Psoas muscle (tissue), 8 donors: Measurements from ENCODE around the gene ITCH. TPM values are rescaled to one million over a fixed set of nuclear protein-coding genes. Genes with fewer than 3 reads are reported as not detected.
A peak's percentile ranks its signal among the peaks of the same experiment; 100 is the strongest.

Experiments used
- ATAC-seq, 4 donors: fragments of 200-7000 bp; cut with Tn5 transposase; one replicate each; pipeline ENCODE4 v1.9.1; 2020; ENCODE audit warnings: moderate library complexity in 3 of 4, mild to moderate bottlenecking in 2 of 4
- DNase-seq, 2 donors: peaks; one replicate each; pipeline ENCODE4 v3.0.0-alpha.2; 2020
- H3K27ac ChIP-seq: fragments of 200-600 bp; one replicate; pipeline ENCODE4 v1.8.0; 2022
- H3K27me3 ChIP-seq, 3 donors: fragments of 200-600 bp in 1 of 3; one replicate each; pipeline versions ENCODE4 v1.6.1 to v1.8.0; 2013 to 2022; ENCODE audit warnings: low read length in 2 of 3, mild to moderate bottlenecking in 2 of 3, moderate library complexity in 1 of 3; ENCODE audit not compliant: insufficient read depth in 3 of 3
- H3K36me3 ChIP-seq, 2 donors: fragments of 200-600 bp in 1 of 2; one replicate each; pipeline versions ENCODE4 v1.6.1 to v1.8.0; 2013 to 2022; ENCODE audit warnings: low read depth in 1 of 2, mild to moderate bottlenecking in 1 of 2, moderate library complexity in 1 of 2; ENCODE audit not compliant: insufficient read depth in 1 of 2
- H3K4me1 ChIP-seq: fragments of 200-600 bp; one replicate; pipeline ENCODE4 v1.8.0; 2022
- H3K4me3 ChIP-seq: fragments of 200-600 bp; one replicate; pipeline ENCODE4 v1.8.0; 2022; ENCODE audit warnings: mild to moderate bottlenecking
- H3K9me3 ChIP-seq: fragments of 200-600 bp; one replicate; pipeline ENCODE4 v1.8.0; 2022
- whole genome bisulfite sequencing, 3 donors: extraction: QIAGEN DNeasy Blood & Tissue Kit; methylation state at CpG; one replicate each; pipeline versions ENCODE4 v1.1.6 to v1.1.7; 2013; 5-methylcytosine and 5-hydroxymethylcytosine counted together
- intact Hi-C, 2 donors: fragments of 100-400 bp; cut with DNase I; formaldehyde crosslinking; loops; one replicate each; pipeline versions ENCODE4 v1.11.0 to v1.14.2; 2022
- polyA plus RNA-seq, 3 donors: library from polyadenylated mRNA; stranded (reverse); fragments of 200-250 nt; gene quantifications; one replicate each; pipeline ENCODE4 v1.2.3, GENCODE V29; 2013
- total RNA-seq, 4 donors: library from RNA; stranded (reverse); fragmentation: NEBNext Ultra II Directional in 2 of 4; extraction: Animal tissue kit (Norgen Biotek cat#: 25700) in 2 of 4; gene quantifications; one replicate each; pipeline versions ENCODE4 v1.2.1 to v1.2.4, GENCODE V29; 2021 to 2023
- TF ChIP-seq, protein P1 (sequence below): fragments of 200-600 bp; IDR thresholded peaks from one replicate; pipeline ENCODE4 v1.8.0; 2022; ENCODE audit warnings: antibody characterized with exemption
- donor health status: healthy with polysubstance abuse.
- donor health status: DM: no; HTN: no; CAD: no; lungs with moderate emphysema.
- donor health status: Bipolar disorder and iron deficiency.
- donor health status: healthy.
- donor health status: DM: yes; HTN: yes; CAD: no.
- donor health status: DM: no; HTN: no; CAD: no.
- donor health status: DM: no; HTN: no; CAD: no.
- donor health status: DM: yes; HTN: yes; CAD: no.

ITCH gene
- total and polyA plus RNA-seq, 7 donors: 10.1 to 50.3 (median 36.9) TPM

DNA sequence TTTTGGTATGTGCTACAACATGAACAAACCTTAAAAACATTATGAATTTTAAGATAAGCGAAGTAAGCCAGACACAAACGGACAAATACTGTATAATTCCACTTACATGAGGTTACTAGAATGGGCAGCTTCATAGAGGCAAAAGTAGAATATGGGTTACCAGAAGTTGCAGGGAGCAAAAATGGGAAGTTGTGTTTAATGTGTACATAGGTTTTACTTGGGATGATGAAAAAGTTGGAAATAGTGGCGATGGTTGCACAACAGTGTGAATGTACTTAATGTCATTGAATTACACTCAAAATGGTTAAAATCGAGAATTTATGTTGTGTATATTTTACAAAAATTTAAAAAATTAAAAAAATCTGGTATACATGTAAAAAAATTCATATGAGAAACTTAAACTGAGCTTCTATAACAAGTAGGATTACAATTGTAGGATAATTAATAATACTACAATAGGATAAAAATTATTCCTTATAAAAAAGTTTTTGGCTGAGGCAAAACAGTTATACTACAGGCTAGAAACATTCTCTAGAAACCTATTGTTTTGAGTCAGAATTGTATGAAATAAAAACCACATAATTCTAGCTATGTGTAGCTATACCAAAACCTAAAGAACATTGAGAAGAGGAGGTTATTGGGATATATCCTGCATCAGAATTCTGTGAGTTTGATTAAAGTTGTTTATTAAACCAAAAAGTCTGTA, 128.3 kb downstream of the ITCH start:
- ATAC-seq (no peak), DNase-seq (no peak)
- Histone ChIP-seq H3K36me3 (peaks cover 3 to 97% of the 10 kb centered on the region in 2 donors), H3K27ac (no peak overlapping the region), H3K27me3 (no peaks in the 10 kb centered on the region), H3K4me1 (peaks cover 3% of the 10 kb centered on the region), H3K4me3 (no peak overlapping the region), H3K9me3 (no peaks in the 10 kb centered on the region)
- intact Hi-C loops: no loop called here
- TF ChIP-seq, protein P1, sequence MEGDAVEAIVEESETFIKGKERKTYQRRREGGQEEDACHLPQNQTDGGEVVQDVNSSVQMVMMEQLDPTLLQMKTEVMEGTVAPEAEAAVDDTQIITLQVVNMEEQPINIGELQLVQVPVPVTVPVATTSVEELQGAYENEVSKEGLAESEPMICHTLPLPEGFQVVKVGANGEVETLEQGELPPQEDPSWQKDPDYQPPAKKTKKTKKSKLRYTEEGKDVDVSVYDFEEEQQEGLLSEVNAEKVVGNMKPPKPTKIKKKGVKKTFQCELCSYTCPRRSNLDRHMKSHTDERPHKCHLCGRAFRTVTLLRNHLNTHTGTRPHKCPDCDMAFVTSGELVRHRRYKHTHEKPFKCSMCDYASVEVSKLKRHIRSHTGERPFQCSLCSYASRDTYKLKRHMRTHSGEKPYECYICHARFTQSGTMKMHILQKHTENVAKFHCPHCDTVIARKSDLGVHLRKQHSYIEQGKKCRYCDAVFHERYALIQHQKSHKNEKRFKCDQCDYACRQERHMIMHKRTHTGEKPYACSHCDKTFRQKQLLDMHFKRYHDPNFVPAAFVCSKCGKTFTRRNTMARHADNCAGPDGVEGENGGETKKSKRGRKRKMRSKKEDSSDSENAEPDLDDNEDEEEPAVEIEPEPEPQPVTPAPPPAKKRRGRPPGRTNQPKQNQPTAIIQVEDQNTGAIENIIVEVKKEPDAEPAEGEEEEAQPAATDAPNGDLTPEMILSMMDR: no peak
- 96 to 100% (median 97%) methylated on average over 4 of the region's 4 CpGs for WGBS, 3 donors

DNA sequence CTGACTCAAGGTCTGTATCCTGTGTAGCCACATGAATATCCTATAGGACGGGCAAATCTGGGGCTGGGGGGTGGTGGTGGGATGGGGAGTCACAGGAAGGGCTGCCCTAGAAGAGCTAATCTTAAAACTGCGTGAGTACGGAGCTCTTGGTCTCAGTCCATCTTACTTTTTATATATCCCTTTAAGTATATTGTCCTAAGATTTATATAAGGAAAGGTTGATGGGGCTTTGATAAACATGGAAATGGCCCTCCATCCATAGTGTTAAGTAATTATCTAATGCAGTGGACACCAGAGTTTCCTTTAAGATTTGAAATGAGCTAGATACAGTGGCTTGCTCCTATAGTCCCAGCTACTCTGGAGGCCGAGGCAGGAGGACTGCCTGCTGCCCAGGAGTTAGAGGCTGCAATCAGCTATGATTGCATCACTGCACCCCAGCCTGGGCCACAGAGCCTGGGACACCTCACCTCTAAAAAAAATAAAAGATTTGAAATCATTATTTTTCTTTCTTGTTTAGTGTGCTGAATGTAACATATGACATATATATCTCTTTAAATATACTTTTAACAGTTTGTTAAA, 128.9 kb downstream of the ITCH start:
- no peaks in the 10 kb centered on the region for H3K27me3 ChIP-seq
- DNase-seq (no peak), ATAC-seq (no peak)
- no peak overlapping the region for H3K27ac ChIP-seq
- intact Hi-C loops: no loop called here
- WGBS, 3 donors: 96 to 98% (median 97%) methylated on average over 4 of the region's 4 CpGs
- H3K4me1 ChIP-seq: peaks cover 3% of the 10 kb centered on the region
- TF ChIP-seq, protein P1: no peak
- H3K36me3 ChIP-seq: peaks cover 3 to 98% of the 10 kb centered on the region in 2 donors
- no peak overlapping the region for H3K4me3 ChIP-seq
- no peaks in the 10 kb centered on the region for H3K9me3 ChIP-seq

DNA sequence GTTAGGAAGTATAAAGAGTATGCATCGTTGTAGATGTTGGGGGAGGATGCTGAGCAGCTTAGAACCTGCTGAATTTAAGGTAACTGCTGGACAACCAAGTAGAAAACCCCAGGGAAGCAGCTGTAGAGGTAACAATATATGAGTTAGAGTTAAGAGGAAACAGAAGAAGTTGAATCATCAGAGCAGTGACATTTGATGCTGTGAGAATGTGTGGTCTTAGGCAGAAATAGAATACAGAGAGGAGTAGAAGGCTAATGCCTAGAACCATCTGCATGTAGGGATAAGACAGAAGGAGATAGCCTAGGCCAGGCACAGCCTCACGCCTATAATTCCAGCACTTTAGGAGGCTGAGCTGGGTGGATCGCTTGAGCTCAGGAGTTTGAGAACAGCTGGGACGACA, 130.6 kb downstream of the ITCH start:
- intact Hi-C loops: no loop called here
- no peak overlapping the region for H3K27ac ChIP-seq
- no peak overlapping the region for H3K4me3 ChIP-seq
- ATAC-seq: peak; percentile 27 to 74 (median 57)
- TF ChIP-seq, protein P1: no peak
- WGBS, 3 donors: 58 to 89% (median 67%) methylated on average over 4 of the region's 4 CpGs
- H3K36me3 ChIP-seq: peaks cover 3 to 90% of the 10 kb centered on the region in 2 donors
- H3K9me3 ChIP-seq: peaks cover 12% of the 10 kb centered on the region
- no peak for DNase-seq
- H3K4me1 ChIP-seq: peaks cover 3% of the 10 kb centered on the region
- no peaks in the 10 kb centered on the region for H3K27me3 ChIP-seq

DNA sequence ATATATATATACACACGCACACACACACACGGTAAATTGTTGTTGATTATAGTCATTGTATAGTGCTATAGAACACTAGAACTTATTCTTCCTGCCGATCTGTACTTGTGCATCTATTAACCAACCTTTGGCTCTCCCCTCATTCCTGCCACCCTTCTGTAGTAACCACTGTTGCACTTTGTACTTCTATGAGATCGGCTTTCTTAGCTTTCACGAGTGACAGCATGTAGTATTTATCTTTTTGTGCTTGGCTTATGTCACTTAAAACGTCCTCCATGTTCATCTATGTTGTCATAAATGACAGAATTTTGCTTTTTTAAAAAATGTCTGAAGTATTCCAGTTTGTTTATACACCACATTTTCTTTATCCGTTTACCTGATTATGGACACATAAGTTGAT, 132.2 kb downstream of the ITCH start:
- no peak overlapping the region for H3K4me3 ChIP-seq
- DNase-seq: no peak
- intact Hi-C loops: no loop called here
- TF ChIP-seq, protein P1: no peak
- WGBS, 3 donors: 94 to 97% (median 95%) methylated on average over 7 of the region's 7 CpGs
- H3K4me1 ChIP-seq: peaks cover 3% of the 10 kb centered on the region
- H3K27me3 ChIP-seq: no peaks in the 10 kb centered on the region
- H3K27ac ChIP-seq: no peak overlapping the region
- ATAC-seq: no peak
- H3K9me3 ChIP-seq: peaks cover 12% of the 10 kb centered on the region
- peaks cover 3 to 73% of the 10 kb centered on the region in 2 donors for H3K36me3 ChIP-seq
